Measurements from ENCODE around the gene MESP2. TPM values are rescaled to one million over a fixed set of nuclear protein-coding genes. Genes with fewer than 3 reads are reported as not detected.
"Not testable (repeated sequence)": the region's sequence is repeated elsewhere in the genome, so short reads cannot be mapped to it uniquely, and the experiment has no call there.

Gene MESP2
- total and polyA plus RNA-seq, 2 donors, result 0.16 to 0.19 TPM

DNA sequence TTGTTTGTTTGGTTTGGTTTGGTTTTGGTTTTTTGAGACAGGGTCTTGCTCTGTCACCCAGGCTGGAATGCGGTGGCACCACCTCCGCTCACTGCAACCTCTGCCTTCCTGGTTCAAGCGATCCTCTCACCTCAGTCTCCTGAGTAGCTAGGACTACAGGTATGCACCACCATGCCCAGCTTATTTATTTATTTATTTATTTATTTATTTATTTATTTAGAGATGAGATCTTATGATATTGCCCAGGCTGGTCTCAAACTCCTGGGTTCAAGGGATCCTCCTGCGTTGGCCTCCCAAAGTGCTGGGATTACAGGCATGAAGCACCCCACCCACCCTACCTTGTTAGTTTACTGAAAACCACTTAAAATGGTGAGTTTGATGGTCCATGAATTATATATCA, 12.5 kb downstream of the MESP2 start:
- not testable (repeated sequence) for H3K36me3 ChIP-seq (ENCODE audit: control insufficient read depth in 2 of 2, insufficient read depth in 2 of 2, low read length in 1 of 2)
- WGBS, result 97% methylated on average over 4 of the region's 4 CpGs

GRCh38 chr15:89790206-89790605, 14.1 kb downstream of the MESP2 start:
- WGBS, result 94% methylated on average over 10 of the region's 10 CpGs
- no peaks in the 10 kb centered on the region for H3K9me3 ChIP-seq (ENCODE audit: control insufficient read depth in 2 of 2, insufficient read depth in 1 of 2, low read length in 1 of 2)
- H3K4me1 ChIP-seq (ENCODE audit: control insufficient read depth in 2 of 2, insufficient read depth in 2 of 2, low read length in 2 of 2), result no peaks in the 10 kb centered on the region
- H3K27ac ChIP-seq (ENCODE audit: low read depth in 1 of 2, low read length in 1 of 2), result no peak overlapping the region
- no peaks in the 10 kb centered on the region for H3K27me3 ChIP-seq (ENCODE audit: control insufficient read depth in 2 of 2, insufficient read depth in 1 of 2, low read length in 1 of 2)
- no peak overlapping the region for H3K4me3 ChIP-seq (ENCODE audit: low read length in 2 of 2)
- DNase-seq (ENCODE audit: low read depth in 6 of 9, low spot score in 9 of 9), result no peak
- H3K36me3 ChIP-seq (ENCODE audit: control insufficient read depth in 2 of 2, insufficient read depth in 2 of 2, low read length in 1 of 2), result no peaks in the 10 kb centered on the region

More for the DNA sequence above, 12.5 kb downstream of the MESP2 start:
- DNase-seq (ENCODE audit: low read depth in 6 of 9, low spot score in 9 of 9); H3K27me3 ChIP-seq (ENCODE audit: control insufficient read depth in 2 of 2, insufficient read depth in 1 of 2, low read length in 1 of 2); H3K4me1 ChIP-seq (ENCODE audit: control insufficient read depth in 2 of 2, insufficient read depth in 2 of 2, low read length in 2 of 2); H3K4me3 ChIP-seq (ENCODE audit: low read length in 2 of 2); H3K9me3 ChIP-seq (ENCODE audit: control insufficient read depth in 2 of 2, insufficient read depth in 1 of 2, low read length in 1 of 2); H3K27ac ChIP-seq (ENCODE audit: low read depth in 1 of 2, low read length in 1 of 2): not testable (repeated sequence)

GRCh38 chr15:89790661-89791060, 14.5 kb downstream of the MESP2 start:
- H3K27ac ChIP-seq (ENCODE audit: low read depth in 1 of 2, low read length in 1 of 2), result no peak overlapping the region
- no peaks in the 10 kb centered on the region for H3K4me1 ChIP-seq (ENCODE audit: control insufficient read depth in 2 of 2, insufficient read depth in 2 of 2, low read length in 2 of 2)
- H3K36me3 ChIP-seq (ENCODE audit: control insufficient read depth in 2 of 2, insufficient read depth in 2 of 2, low read length in 1 of 2), result no peaks in the 10 kb centered on the region
- H3K9me3 ChIP-seq (ENCODE audit: control insufficient read depth in 2 of 2, insufficient read depth in 1 of 2, low read length in 1 of 2), result no peaks in the 10 kb centered on the region
- no peak overlapping the region for H3K4me3 ChIP-seq (ENCODE audit: low read length in 2 of 2)
- no peaks in the 10 kb centered on the region for H3K27me3 ChIP-seq (ENCODE audit: control insufficient read depth in 2 of 2, insufficient read depth in 1 of 2, low read length in 1 of 2)
- DNase-seq (ENCODE audit: low read depth in 6 of 9, low spot score in 9 of 9), result no peak
- whole genome bisulfite sequencing, result 97% methylated on average over 16 of the region's 16 CpGs

DNA sequence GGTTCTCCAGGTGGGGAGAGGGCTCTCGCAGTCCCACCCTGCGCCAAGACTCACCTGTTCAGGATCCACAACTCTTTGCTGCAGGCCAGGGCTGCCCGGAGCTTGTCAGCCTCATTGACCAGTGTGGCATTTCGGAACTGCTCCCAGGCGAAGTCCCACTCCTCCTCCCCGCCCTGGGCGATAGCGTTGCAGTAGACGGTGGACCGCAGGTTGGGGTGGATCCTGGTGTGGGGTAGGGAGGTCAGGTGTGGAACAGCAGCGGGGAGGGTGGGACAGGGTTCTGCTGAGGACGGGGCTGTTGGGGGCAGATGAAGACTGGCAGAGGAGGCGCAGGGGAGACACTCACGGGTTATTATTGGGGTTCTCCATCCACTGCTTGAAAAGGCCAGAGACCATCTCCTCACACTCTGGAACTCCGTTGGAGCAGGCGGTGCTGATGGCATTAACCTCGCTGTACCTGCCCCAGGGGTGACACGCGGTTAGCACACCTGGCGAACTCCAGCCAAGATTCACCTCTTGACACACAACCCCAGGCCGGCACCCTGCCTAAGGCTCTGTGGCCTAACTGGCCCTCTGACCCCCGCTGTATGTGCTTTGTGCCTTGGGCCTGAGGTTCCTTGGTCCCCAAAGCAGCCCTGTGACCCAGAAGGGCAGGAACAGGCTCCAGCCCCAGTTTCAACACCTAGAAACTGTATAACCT, 16.1 kb downstream of the MESP2 start:
- H3K9me3 ChIP-seq (ENCODE audit: control insufficient read depth in 2 of 2, insufficient read depth in 1 of 2, low read length in 1 of 2), result no peaks in the 10 kb centered on the region
- H3K4me3 ChIP-seq (ENCODE audit: low read length in 2 of 2), result no peak overlapping the region
- no peaks in the 10 kb centered on the region for H3K36me3 ChIP-seq (ENCODE audit: control insufficient read depth in 2 of 2, insufficient read depth in 2 of 2, low read length in 1 of 2)
- no peaks in the 10 kb centered on the region for H3K27me3 ChIP-seq (ENCODE audit: control insufficient read depth in 2 of 2, insufficient read depth in 1 of 2, low read length in 1 of 2)
- 98% methylated on average over 22 of the region's 22 CpGs for WGBS
- no peak for DNase-seq (ENCODE audit: low read depth in 6 of 9, low spot score in 9 of 9)
- no peak overlapping the region for H3K27ac ChIP-seq (ENCODE audit: low read depth in 1 of 2, low read length in 1 of 2)
- no peaks in the 10 kb centered on the region for H3K4me1 ChIP-seq (ENCODE audit: control insufficient read depth in 2 of 2, insufficient read depth in 2 of 2, low read length in 2 of 2)

DNA sequence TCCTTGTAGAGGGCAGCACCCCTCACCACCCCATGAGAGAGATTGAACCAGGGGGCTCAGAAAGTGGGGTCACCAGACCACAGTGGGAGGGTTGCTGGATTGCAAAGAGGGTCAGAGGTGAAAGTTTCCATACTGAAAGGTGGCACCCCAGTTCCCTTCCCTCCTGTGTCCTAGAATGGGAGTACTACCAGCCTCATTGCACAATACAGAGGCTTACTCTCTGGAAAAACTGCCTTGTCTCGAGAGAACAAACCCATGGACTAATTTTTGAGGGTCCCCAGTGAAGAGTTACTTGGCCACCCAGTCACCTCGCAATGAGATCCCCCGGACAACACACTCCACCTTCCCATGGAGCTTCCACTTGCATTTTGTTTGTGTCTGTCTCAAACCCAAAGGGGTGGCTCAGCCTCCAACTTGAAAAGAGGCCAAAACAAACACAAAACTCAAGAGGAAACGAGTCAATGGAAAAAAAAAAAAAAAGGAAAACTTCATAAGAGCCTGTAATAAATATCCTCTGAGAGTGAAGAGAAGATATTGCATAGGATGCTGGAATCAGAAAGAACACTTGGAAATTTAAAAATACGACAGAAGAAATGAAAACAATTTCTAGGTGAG, 18.6 kb downstream of the MESP2 start:
- DNase-seq (ENCODE audit: low read depth in 6 of 9, low spot score in 9 of 9), result no peak
- WGBS, result 86% methylated on average over 5 of the region's 5 CpGs
- Histone ChIP-seq H3K4me3 (ENCODE audit: low read length in 2 of 2) (no peak overlapping the region), H3K27me3 (ENCODE audit: control insufficient read depth in 2 of 2, insufficient read depth in 1 of 2, low read length in 1 of 2) (no peaks in the 10 kb centered on the region), H3K9me3 (ENCODE audit: control insufficient read depth in 2 of 2, insufficient read depth in 1 of 2, low read length in 1 of 2) (no peaks in the 10 kb centered on the region), H3K27ac (ENCODE audit: low read depth in 1 of 2, low read length in 1 of 2) (no peak overlapping the region), H3K4me1 (ENCODE audit: control insufficient read depth in 2 of 2, insufficient read depth in 2 of 2, low read length in 2 of 2) (no peaks in the 10 kb centered on the region), H3K36me3 (ENCODE audit: control insufficient read depth in 2 of 2, insufficient read depth in 2 of 2, low read length in 1 of 2) (no peaks in the 10 kb centered on the region)

GRCh38 chr15:89795996-89796395, 19.9 kb downstream of the MESP2 start:
- Histone ChIP-seq H3K27me3 (ENCODE audit: control insufficient read depth in 2 of 2, insufficient read depth in 1 of 2, low read length in 1 of 2) (no peaks in the 10 kb centered on the region), H3K9me3 (ENCODE audit: control insufficient read depth in 2 of 2, insufficient read depth in 1 of 2, low read length in 1 of 2) (no peaks in the 10 kb centered on the region), H3K4me1 (ENCODE audit: control insufficient read depth in 2 of 2, insufficient read depth in 2 of 2, low read length in 2 of 2) (no peaks in the 10 kb centered on the region), H3K36me3 (ENCODE audit: control insufficient read depth in 2 of 2, insufficient read depth in 2 of 2, low read length in 1 of 2) (no peaks in the 10 kb centered on the region), H3K4me3 (ENCODE audit: low read length in 2 of 2) (no peak overlapping the region), H3K27ac (ENCODE audit: low read depth in 1 of 2, low read length in 1 of 2) (no peak overlapping the region)
- no peak for DNase-seq (ENCODE audit: low read depth in 6 of 9, low spot score in 9 of 9)

DNA sequence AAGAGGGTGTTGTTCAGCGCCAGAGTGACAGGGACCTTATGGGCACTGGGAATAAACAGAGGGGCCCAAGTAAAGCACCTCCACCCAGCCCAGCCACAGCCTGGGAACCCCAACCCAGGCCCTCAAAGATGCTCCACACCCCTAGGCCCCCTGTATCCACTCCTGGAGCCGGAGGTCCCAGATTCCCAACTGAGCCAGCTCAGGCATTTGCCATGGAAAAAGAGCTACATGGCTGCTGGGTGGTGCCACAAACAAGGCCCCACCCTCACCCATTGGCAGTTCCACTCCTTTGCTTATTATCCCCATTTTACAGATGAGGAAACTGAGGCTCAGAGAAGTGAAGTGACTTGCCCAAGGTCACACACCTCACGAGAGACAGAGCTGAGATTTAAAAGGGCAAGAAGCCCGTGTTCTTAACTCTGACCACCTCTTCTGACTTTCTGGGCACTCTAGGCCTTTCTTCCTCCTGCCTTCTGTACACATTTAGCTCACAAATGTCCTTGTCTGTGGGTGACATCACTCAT, 21.6 kb downstream of the MESP2 start:
- H3K4me3 ChIP-seq (ENCODE audit: low read length in 2 of 2), result no peak overlapping the region
- DNase-seq (ENCODE audit: low read depth in 6 of 9, low spot score in 9 of 9), result no peak
- no peaks in the 10 kb centered on the region for H3K27me3 ChIP-seq (ENCODE audit: control insufficient read depth in 2 of 2, insufficient read depth in 1 of 2, low read length in 1 of 2)
- H3K27ac ChIP-seq (ENCODE audit: low read depth in 1 of 2, low read length in 1 of 2), result no peak overlapping the region
- WGBS, result 95% methylated on average over 4 of the region's 4 CpGs
- no peaks in the 10 kb centered on the region for H3K9me3 ChIP-seq (ENCODE audit: control insufficient read depth in 2 of 2, insufficient read depth in 1 of 2, low read length in 1 of 2)
- no peaks in the 10 kb centered on the region for H3K36me3 ChIP-seq (ENCODE audit: control insufficient read depth in 2 of 2, insufficient read depth in 2 of 2, low read length in 1 of 2)
- H3K4me1 ChIP-seq (ENCODE audit: control insufficient read depth in 2 of 2, insufficient read depth in 2 of 2, low read length in 2 of 2), result peaks cover 0 to 3% of the 10 kb centered on the region in 2 donors

DNA sequence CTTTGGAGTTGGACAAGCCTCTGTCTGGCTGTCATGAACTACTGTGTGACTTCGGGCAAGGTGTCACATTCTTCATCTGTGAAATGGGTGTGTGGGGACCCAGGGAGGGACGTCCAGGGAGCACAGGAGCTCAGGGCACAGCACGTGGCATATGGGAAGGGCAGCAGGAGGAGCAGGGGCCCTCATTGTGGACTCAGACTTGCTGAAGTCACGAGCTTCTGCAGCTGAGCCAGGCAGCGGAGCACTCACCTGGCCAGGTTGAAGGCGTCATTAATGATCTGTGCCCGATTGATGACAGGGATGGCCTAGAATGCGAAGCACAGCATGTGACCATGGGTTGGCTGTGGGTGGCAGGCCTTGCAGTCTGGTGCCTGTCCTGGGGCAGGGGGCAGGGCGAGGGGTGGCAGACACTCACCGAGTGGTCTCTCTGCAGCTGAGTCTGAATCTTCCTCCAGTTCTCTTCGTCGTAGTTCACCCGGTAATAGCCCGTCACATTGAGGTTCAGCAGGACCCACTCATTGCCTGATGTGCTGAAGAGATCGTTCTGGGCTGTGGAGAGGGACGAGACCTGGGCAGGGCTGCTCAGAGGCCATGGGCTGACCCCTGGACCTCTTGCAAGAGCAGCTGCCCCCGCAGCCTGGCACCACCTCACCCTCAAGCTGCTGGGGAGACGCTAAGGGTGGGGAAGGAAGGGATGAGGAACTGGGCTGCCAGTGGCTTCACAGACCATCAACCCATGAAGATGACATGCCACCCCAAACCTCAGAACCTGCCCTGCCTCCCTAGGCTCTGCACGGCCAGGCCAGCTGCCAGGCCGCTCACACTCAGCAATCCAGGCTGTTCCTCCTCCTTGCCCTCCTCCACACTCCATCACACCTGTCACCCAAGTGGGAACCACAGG, 23.1 kb downstream of the MESP2 start:
- H3K4me1 ChIP-seq (ENCODE audit: control insufficient read depth in 2 of 2, insufficient read depth in 2 of 2, low read length in 2 of 2), result peaks cover 0 to 3% of the 10 kb centered on the region in 2 donors
- no peak overlapping the region for H3K27ac ChIP-seq (ENCODE audit: low read depth in 1 of 2, low read length in 1 of 2)
- 90% methylated on average over 20 of the region's 20 CpGs for WGBS
- peaks cover 0 to 1% of the 10 kb centered on the region in 2 donors for H3K9me3 ChIP-seq (ENCODE audit: control insufficient read depth in 2 of 2, insufficient read depth in 1 of 2, low read length in 1 of 2)
- H3K36me3 ChIP-seq (ENCODE audit: control insufficient read depth in 2 of 2, insufficient read depth in 2 of 2, low read length in 1 of 2), result no peaks in the 10 kb centered on the region
- DNase-seq (ENCODE audit: low read depth in 6 of 9, low spot score in 9 of 9), result no peak
- H3K4me3 ChIP-seq (ENCODE audit: low read length in 2 of 2), result no peak overlapping the region
- H3K27me3 ChIP-seq (ENCODE audit: control insufficient read depth in 2 of 2, insufficient read depth in 1 of 2, low read length in 1 of 2), result no peaks in the 10 kb centered on the region

Measured in thymus (tissue), 11 donors.